Measurements from ENCODE around the gene SPO11.

SPO11 gene, protein sequence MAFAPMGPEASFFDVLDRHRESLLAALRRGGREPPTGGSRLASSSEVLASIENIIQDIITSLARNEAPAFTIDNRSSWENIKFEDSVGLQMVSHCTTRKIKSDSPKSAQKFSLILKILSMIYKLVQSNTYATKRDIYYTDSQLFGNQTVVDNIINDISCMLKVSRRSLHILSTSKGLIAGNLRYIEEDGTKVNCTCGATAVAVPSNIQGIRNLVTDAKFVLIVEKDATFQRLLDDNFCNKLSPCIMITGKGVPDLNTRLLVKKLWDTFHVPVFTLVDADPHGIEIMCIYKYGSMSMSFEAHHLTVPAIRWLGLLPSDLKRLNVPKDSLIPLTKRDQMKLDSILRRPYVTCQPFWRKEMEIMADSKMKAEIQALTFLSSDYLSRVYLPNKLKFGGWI

GRCh38 chr20:57329608-57330221 lies at the start of gene SPO11:
TSS of gene SPO11 (plus strand) at chr20:57329803. CDS start at chr20:57329868, 65 bp downstream.
- Histone ChIP-seq H3K4me3 (ENCODE audit: low read depth, low read length) (no peak within 1 kb of the TSS), H3K9me3 (ENCODE audit: control insufficient read depth, insufficient read depth, low read length) (no peaks in the 10 kb centered on the region), H3K4me1 (ENCODE audit: control insufficient read depth, insufficient read depth, low read length) (peaks cover 8% of the 10 kb centered on the region), H3K36me3 (ENCODE audit: control insufficient read depth, insufficient read depth, low read length) (no peaks in the 10 kb centered on the region), H3K9ac (ENCODE audit: low read depth, low read length) (no peak within 1 kb of the TSS), H3K27me3 (ENCODE audit: control insufficient read depth, insufficient read depth, low read length) (no peaks in the 10 kb centered on the region)

DNA sequence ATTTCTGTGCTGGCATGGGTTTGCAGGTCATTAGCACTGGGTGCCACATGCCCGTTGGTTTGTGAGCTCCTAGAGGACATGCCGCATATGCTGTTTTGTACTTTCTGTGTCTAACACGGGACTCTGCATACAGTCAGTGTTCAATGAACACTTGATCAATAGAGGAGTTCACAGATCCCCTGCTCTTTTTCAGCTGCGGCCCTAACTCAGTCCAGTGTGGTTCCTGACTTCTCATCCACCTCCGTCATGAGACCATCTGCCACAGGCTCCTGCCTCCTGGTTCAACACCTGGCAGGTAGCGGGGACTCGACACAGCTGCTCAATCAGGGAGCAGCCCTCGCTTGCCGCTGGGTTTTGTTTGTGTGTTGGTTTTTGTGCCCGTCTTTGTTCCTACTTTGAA lies 49.4 kb upstream of the SPO11 start:
- H3K4me1 ChIP-seq (ENCODE audit: control insufficient read depth, insufficient read depth, low read length), result no peaks in the 10 kb centered on the region
- no peak overlapping the region for H3K9ac ChIP-seq (ENCODE audit: low read depth, low read length)
- no peaks in the 10 kb centered on the region for H3K9me3 ChIP-seq (ENCODE audit: control insufficient read depth, insufficient read depth, low read length)
- no peaks in the 10 kb centered on the region for H3K27me3 ChIP-seq (ENCODE audit: control insufficient read depth, insufficient read depth, low read length)
- no peak overlapping the region for H3K4me3 ChIP-seq (ENCODE audit: low read depth, low read length)
- H3K36me3 ChIP-seq (ENCODE audit: control insufficient read depth, insufficient read depth, low read length), result no peaks in the 10 kb centered on the region

GRCh38 chr20:57281900-57282299 lies 47.7 kb upstream of the SPO11 start:
- no peak overlapping the region for H3K9ac ChIP-seq (ENCODE audit: low read depth, low read length)
- H3K4me1 ChIP-seq (ENCODE audit: control insufficient read depth, insufficient read depth, low read length), result no peaks in the 10 kb centered on the region
- no peaks in the 10 kb centered on the region for H3K27me3 ChIP-seq (ENCODE audit: control insufficient read depth, insufficient read depth, low read length)
- H3K9me3 ChIP-seq (ENCODE audit: control insufficient read depth, insufficient read depth, low read length), result no peaks in the 10 kb centered on the region
- H3K4me3 ChIP-seq (ENCODE audit: low read depth, low read length), result no peak overlapping the region
- no peaks in the 10 kb centered on the region for H3K36me3 ChIP-seq (ENCODE audit: control insufficient read depth, insufficient read depth, low read length)

DNA sequence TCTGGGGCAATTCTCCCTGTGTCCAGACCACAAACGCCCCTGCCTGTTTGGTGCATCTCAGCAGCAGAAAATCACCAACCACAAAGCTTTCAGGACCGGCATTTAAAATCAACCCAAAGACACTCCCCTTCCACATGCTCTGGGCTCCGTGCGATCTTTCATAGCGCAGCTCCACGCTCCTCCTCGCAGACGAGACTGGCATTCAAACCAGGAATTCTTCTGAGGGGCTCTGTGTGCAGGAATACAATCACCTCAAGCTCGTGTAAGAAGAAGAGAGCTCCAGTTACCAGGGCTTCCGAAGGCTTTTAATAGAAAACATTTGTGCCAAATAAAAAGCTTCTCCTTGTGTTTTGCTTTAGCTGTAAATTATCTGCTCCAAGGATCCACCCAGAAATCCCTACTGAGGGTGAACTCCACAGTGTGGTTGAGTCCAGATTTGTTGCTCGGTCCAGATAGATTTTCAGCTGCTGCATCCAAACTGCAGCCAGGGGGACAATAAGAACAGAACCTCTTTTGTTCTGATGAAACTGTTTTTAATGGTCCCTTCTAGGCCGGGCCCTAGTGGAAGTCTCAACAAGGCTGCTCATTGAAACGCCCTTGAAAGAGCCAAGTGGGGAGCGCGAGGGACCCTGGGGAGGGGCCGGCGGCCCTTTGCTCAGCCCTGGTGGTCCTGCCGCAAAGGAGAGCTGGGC lies 46.8 kb upstream of the SPO11 start:
- no peak overlapping the region for H3K9ac ChIP-seq (ENCODE audit: low read depth, low read length)
- H3K4me1 ChIP-seq (ENCODE audit: control insufficient read depth, insufficient read depth, low read length), result no peaks in the 10 kb centered on the region
- no peaks in the 10 kb centered on the region for H3K36me3 ChIP-seq (ENCODE audit: control insufficient read depth, insufficient read depth, low read length)
- H3K27me3 ChIP-seq (ENCODE audit: control insufficient read depth, insufficient read depth, low read length), result peaks cover under 1% of the 10 kb centered on the region
- no peak overlapping the region for H3K4me3 ChIP-seq (ENCODE audit: low read depth, low read length)
- H3K9me3 ChIP-seq (ENCODE audit: control insufficient read depth, insufficient read depth, low read length), result no peaks in the 10 kb centered on the region

- H3K36me3 ChIP-seq (ENCODE audit: control insufficient read depth, insufficient read depth, low read length), result no peaks in the 10 kb centered on the region
- H3K9me3 ChIP-seq (ENCODE audit: control insufficient read depth, insufficient read depth, low read length), result no peaks in the 10 kb centered on the region
- no peak overlapping the region for H3K9ac ChIP-seq (ENCODE audit: low read depth, low read length)
- peaks cover 2% of the 10 kb centered on the region for H3K27me3 ChIP-seq (ENCODE audit: control insufficient read depth, insufficient read depth, low read length)
- no peak overlapping the region for H3K4me3 ChIP-seq (ENCODE audit: low read depth, low read length)
- no peaks in the 10 kb centered on the region for H3K4me1 ChIP-seq (ENCODE audit: control insufficient read depth, insufficient read depth, low read length)
These were observed 45.7 kb upstream of the SPO11 start for GRCh38 chr20:57283860-57284259.

GRCh38 chr20:57287007-57287880 lies 42.4 kb upstream of the SPO11 start:
- Histone ChIP-seq H3K4me3 (ENCODE audit: low read depth, low read length) (no peak overlapping the region), H3K4me1 (ENCODE audit: control insufficient read depth, insufficient read depth, low read length) (no peaks in the 10 kb centered on the region), H3K9ac (ENCODE audit: low read depth, low read length) (no peak overlapping the region), H3K36me3 (ENCODE audit: control insufficient read depth, insufficient read depth, low read length) (no peaks in the 10 kb centered on the region), H3K9me3 (ENCODE audit: control insufficient read depth, insufficient read depth, low read length) (no peaks in the 10 kb centered on the region), H3K27me3 (ENCODE audit: control insufficient read depth, insufficient read depth, low read length) (peaks cover 2% of the 10 kb centered on the region)

- Histone ChIP-seq H3K27me3 (ENCODE audit: control insufficient read depth, insufficient read depth, low read length) (peaks cover 2% of the 10 kb centered on the region), H3K4me3 (ENCODE audit: low read depth, low read length) (no peak overlapping the region), H3K4me1 (ENCODE audit: control insufficient read depth, insufficient read depth, low read length) (no peaks in the 10 kb centered on the region), H3K36me3 (ENCODE audit: control insufficient read depth, insufficient read depth, low read length) (no peaks in the 10 kb centered on the region), H3K9me3 (ENCODE audit: control insufficient read depth, insufficient read depth, low read length) (no peaks in the 10 kb centered on the region), H3K9ac (ENCODE audit: low read depth, low read length) (no peak overlapping the region)
These were observed 41.7 kb upstream of the SPO11 start for GRCh38 chr20:57287901-57288300.

DNA sequence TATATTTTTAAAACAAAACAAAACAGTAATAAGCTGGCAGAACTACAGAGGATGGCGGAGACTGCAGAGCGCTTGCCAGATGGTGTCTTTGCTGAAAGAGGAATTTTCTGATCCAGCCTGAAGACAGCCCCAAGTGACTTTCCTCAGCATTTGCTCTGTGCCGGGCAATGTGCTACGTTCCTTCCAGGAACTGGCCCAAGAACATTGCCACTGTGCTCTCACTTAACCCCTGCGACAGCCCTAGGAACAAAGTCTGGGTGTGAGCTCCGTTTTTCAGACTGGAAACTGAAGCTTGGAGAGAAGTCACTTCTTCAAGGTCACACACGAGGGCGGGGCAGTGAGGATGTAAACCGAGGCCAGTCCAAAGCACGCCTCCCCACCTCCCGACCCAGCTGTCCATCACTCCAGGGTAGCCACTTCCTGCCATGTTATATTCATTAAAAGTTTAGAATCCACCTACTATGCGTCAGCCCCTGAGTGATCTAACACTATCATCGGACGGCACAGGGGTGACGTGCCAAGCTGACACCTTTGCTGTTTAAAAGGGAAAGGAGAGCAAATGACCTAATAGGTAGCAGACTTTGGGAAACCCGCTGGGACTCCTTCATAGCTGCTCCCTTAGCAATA lies 40.8 kb upstream of the SPO11 start:
- peaks cover 2% of the 10 kb centered on the region for H3K27me3 ChIP-seq (ENCODE audit: control insufficient read depth, insufficient read depth, low read length)
- no peak overlapping the region for H3K4me3 ChIP-seq (ENCODE audit: low read depth, low read length)
- H3K9me3 ChIP-seq (ENCODE audit: control insufficient read depth, insufficient read depth, low read length), result no peaks in the 10 kb centered on the region
- no peaks in the 10 kb centered on the region for H3K36me3 ChIP-seq (ENCODE audit: control insufficient read depth, insufficient read depth, low read length)
- H3K9ac ChIP-seq (ENCODE audit: low read depth, low read length), result no peak overlapping the region
- no peaks in the 10 kb centered on the region for H3K4me1 ChIP-seq (ENCODE audit: control insufficient read depth, insufficient read depth, low read length)

DNA sequence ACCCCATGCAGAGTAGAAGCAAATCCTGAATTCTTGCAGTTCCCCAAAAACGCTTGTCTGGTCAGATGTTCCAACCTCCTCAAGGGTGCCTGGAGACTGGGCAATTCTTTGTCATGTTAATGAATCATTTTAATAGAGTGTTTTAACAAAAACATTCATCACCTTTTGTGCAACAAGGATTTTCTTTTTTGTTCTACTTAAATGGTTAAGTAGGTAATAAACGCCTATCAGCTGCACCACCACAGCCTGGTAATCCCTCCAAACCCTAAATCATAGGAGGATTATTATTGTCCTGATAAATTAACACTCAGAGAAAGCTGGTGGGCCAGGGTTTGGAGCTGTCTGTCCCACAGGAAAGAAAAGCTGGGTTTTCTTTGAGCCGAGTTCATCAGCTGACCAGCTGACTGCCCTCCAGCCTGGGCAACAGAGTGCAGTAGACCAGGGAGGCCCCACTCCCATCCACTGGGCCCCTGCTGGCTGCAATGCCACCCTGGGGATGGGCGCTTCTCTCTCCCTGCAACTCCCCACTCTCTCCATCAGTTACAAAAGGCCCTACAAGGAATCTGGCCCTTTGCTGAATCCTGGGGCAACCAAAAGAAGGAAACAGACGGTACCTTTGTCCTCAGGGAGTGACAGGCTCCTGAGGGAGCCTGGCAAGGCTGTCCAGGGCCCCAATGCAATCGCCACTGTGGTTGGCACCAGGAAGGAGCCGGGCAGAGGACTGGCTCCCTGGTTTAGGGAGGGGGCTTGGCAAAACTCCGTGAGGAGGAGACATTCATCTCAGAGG lies 40.0 kb upstream of the SPO11 start:
- Histone ChIP-seq H3K36me3 (ENCODE audit: control insufficient read depth, insufficient read depth, low read length) (no peaks in the 10 kb centered on the region), H3K4me1 (ENCODE audit: control insufficient read depth, insufficient read depth, low read length) (no peaks in the 10 kb centered on the region), H3K9ac (ENCODE audit: low read depth, low read length) (no peak overlapping the region), H3K4me3 (ENCODE audit: low read depth, low read length) (no peak overlapping the region), H3K9me3 (ENCODE audit: control insufficient read depth, insufficient read depth, low read length) (no peaks in the 10 kb centered on the region), H3K27me3 (ENCODE audit: control insufficient read depth, insufficient read depth, low read length) (peaks cover 2% of the 10 kb centered on the region)

DNA sequence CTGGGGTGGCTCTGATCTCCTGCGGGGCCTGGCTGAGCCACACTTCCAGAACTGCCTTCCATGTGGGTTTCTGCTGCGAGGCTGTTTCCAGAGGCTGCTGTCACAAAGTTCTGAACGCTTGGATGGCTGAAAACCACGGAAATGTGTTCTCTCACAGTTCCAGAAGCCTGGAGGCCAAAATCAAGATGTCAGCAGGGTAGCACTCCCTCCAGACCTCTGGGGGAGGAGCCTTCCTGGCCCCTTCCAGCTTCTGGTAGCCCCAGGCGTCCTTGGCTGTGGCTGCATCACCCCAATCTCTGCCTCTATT lies 39.5 kb upstream of the SPO11 start:
- H3K4me1 ChIP-seq (ENCODE audit: control insufficient read depth, insufficient read depth, low read length), result no peaks in the 10 kb centered on the region
- no peak overlapping the region for H3K4me3 ChIP-seq (ENCODE audit: low read depth, low read length)
- H3K9me3 ChIP-seq (ENCODE audit: control insufficient read depth, insufficient read depth, low read length), result no peaks in the 10 kb centered on the region
- H3K9ac ChIP-seq (ENCODE audit: low read depth, low read length), result no peak overlapping the region
- H3K27me3 ChIP-seq (ENCODE audit: control insufficient read depth, insufficient read depth, low read length), result peaks cover 2% of the 10 kb centered on the region
- no peaks in the 10 kb centered on the region for H3K36me3 ChIP-seq (ENCODE audit: control insufficient read depth, insufficient read depth, low read length)
